Upper lobe of right lung (tissue), 1 donor: ENCODE measurements around the gene C5orf58. TPM values are rescaled to one million over a fixed set of nuclear protein-coding genes. Genes with fewer than 3 reads are reported as not detected.

Source experiments
- ATAC-seq: fragments of 200-7000 bp; cut with Tn5 transposase; one replicate; pipeline ENCODE4 v1.9.1; 2020; ENCODE audit warnings: mild to moderate bottlenecking, moderate library complexity
- DNase-seq: peaks from one replicate; pipeline ENCODE4 v3.0.0-alpha.2; 2020
- H3K27ac ChIP-seq: fragments of 200-600 bp; one replicate; pipeline ENCODE4 v1.8.0; 2022
- H3K27me3 ChIP-seq: fragments of 200-600 bp; one replicate; pipeline ENCODE4 v1.8.0; 2022; ENCODE audit warnings: mild to moderate bottlenecking
- H3K36me3 ChIP-seq: fragments of 200-600 bp; one replicate; pipeline ENCODE4 v1.8.0; 2022
- H3K4me1 ChIP-seq: fragments of 200-600 bp; one replicate; pipeline ENCODE4 v1.8.0; 2022
- H3K4me3 ChIP-seq: fragments of 200-600 bp; one replicate; pipeline ENCODE4 v1.8.0; 2022; ENCODE audit warnings: mild to moderate bottlenecking
- H3K9me3 ChIP-seq: fragments of 200-600 bp; one replicate; pipeline ENCODE4 v1.8.0; 2022
- intact Hi-C: fragments of 100-400 bp; cut with DNase I; formaldehyde crosslinking; loops from one replicate; pipeline ENCODE4 v1.11.0; 2022
- total RNA-seq: library from RNA; stranded (reverse); fragmentation: NEBNext Ultra II Directional; extraction: Animal tissue kit (Norgen Biotek cat#: 25700); gene quantifications from one replicate; pipeline ENCODE4 v1.2.1, GENCODE V29; 2021
- TF ChIP-seq, protein P1 (sequence below): fragments of 200-600 bp; IDR thresholded peaks from one replicate; pipeline ENCODE4 v1.8.0; 2022; ENCODE audit warnings: antibody characterized with exemption
- donor health status: DM: no; HTN: yes; CAD: no; lungs with severe emphysema.

Gene C5orf58
- total RNA-seq, 1 donor from 2014 or later, result not detected

DNA sequence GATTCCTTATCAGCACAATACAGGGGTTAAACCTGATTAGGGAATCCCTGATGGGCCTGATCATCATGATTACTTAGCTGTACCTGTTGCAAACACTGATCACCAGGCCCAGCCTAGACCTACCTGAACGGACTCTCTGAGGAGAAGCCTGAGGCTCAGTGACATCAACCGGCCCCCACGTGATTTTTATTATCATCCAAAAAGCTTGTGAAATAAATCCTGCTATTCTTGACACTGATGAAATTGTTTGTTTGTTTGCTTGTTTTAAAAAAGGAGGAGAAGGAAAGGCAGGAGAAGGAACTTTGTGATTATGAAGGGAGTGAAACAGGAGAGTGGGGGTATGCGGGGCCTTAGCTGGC is 46.7 kb downstream of the C5orf58 start:
- no peaks in the 10 kb centered on the region for H3K9me3 ChIP-seq
- no peak for DNase-seq
- H3K4me1 ChIP-seq, result peaks cover 51% of the 10 kb centered on the region
- no peak for ATAC-seq
- intact Hi-C loops, result no loop called here
- no peaks in the 10 kb centered on the region for H3K27me3 ChIP-seq
- no peak overlapping the region for H3K4me3 ChIP-seq
- TF ChIP-seq, protein P1, sequence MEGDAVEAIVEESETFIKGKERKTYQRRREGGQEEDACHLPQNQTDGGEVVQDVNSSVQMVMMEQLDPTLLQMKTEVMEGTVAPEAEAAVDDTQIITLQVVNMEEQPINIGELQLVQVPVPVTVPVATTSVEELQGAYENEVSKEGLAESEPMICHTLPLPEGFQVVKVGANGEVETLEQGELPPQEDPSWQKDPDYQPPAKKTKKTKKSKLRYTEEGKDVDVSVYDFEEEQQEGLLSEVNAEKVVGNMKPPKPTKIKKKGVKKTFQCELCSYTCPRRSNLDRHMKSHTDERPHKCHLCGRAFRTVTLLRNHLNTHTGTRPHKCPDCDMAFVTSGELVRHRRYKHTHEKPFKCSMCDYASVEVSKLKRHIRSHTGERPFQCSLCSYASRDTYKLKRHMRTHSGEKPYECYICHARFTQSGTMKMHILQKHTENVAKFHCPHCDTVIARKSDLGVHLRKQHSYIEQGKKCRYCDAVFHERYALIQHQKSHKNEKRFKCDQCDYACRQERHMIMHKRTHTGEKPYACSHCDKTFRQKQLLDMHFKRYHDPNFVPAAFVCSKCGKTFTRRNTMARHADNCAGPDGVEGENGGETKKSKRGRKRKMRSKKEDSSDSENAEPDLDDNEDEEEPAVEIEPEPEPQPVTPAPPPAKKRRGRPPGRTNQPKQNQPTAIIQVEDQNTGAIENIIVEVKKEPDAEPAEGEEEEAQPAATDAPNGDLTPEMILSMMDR, result no peak
- peak overlapping the region; percentile 66 for H3K27ac ChIP-seq
- H3K36me3 ChIP-seq, result peaks cover 9% of the 10 kb centered on the region

DNA sequence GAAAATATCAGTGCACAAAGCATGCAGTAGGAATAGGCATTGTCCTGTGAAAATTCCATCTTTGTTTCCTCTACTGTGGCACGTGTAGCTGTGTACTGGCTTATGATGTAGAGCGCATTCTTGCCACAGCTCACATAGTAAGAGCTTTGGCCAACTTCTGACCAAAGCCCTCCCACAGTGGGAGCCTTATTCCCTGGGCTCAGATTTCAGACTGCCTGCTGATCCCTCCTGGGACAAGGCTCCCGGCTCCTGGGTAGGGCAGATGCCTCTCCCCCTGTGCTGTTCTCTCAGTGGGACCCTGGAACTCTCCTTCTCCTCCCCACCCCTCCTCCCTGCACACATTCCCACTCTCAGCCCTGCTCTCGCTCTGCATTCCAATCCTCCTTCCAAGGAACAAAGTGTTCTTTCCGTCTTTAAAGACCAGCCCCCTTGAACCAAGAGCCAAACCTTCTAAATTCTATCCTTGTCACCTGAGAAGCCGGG is 47.3 kb downstream of the C5orf58 start:
- no peak for DNase-seq
- ATAC-seq, result peak; percentile 58
- intact Hi-C loops, result no loop called here
- Histone ChIP-seq H3K36me3 (peaks cover 5% of the 10 kb centered on the region), H3K27me3 (no peaks in the 10 kb centered on the region), H3K4me3 (no peak overlapping the region), H3K27ac (peak overlapping the region; percentile 66), H3K9me3 (no peaks in the 10 kb centered on the region), H3K4me1 (peaks cover 50% of the 10 kb centered on the region)
- TF ChIP-seq, protein P1, result no peak

DNA sequence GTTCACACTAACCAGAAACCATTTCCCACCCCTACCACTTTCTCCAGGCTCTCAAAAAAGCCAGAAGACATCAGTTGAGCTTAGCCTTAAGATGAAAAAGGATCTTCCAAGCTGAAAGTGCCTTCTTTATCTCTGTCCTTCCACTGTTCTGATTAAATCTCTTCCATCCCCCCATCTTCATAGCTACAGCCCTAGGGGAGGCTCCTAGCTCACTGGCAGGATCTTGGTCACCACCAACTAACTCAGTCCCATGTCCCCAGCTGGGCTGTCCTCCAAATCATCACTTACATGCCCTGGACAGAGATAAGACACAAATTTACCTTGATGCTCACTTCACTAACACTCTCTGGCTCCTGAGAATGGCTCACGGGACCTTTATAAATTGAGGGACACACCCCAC is 50.5 kb downstream of the C5orf58 start:
- DNase-seq, result no peak
- no peak for ATAC-seq
- no peaks in the 10 kb centered on the region for H3K36me3 ChIP-seq

DNA sequence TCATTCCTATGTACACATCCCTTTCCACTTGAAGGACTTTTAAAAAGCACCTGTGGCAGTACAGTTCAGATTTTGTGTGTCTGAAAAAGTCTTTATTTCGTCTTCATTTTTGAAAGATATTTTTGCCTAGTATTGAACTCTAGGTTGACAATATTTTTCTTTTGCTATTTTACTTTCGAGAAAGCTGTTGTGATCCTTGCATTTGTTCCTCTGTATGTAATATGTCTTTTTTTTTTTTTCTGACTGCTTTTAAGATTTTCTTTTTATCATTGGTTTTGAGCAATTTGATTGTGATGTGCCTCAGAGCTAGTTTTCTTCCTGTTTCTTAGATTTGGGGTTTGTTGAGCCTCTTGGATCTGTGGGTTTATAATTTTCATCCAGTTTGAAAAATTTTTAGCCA is 51.4 kb downstream of the C5orf58 start:
- H3K36me3 ChIP-seq, result no peaks in the 10 kb centered on the region
- TF ChIP-seq, protein P1, result no peak
- peaks cover 33% of the 10 kb centered on the region for H3K4me1 ChIP-seq
- intact Hi-C loops, result no loop called here
- no peak for DNase-seq
- no peaks in the 10 kb centered on the region for H3K27me3 ChIP-seq
- no peak overlapping the region for H3K27ac ChIP-seq
- ATAC-seq, result no peak
- H3K9me3 ChIP-seq, result no peaks in the 10 kb centered on the region
- no peak overlapping the region for H3K4me3 ChIP-seq

More for the DNA sequence above, 50.5 kb downstream of the C5orf58 start:
- Histone ChIP-seq H3K9me3 (no peaks in the 10 kb centered on the region), H3K27me3 (no peaks in the 10 kb centered on the region), H3K4me1 (peaks cover 32% of the 10 kb centered on the region), H3K4me3 (no peak overlapping the region), H3K27ac (no peak overlapping the region)
- intact Hi-C loops, result no loop called here
- TF ChIP-seq, protein P1, result no peak

DNA sequence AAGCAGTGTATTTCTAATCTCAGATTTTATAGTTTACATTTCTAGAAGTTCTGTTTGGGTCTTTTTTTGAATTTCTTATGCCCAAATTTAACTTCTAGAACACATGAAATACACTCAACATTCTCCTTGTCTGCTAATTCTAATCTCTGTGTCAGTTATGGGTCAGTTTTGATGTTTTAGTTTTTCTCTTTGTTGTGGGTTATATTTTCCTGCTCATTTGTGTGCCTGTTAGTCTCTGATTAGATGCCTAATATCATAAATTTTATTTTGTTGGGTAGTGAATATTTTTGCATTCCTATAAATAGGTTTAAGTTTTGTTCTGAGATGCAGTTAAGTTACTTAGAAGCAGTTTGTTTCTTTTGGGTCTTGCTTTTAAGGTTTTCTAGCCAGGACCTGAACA is 52.4 kb downstream of the C5orf58 start:
- H3K9me3 ChIP-seq, result no peaks in the 10 kb centered on the region
- peaks cover 28% of the 10 kb centered on the region for H3K4me1 ChIP-seq
- DNase-seq (no peak), ATAC-seq (no peak)
- peaks cover 2% of the 10 kb centered on the region for H3K36me3 ChIP-seq
- no peak overlapping the region for H3K27ac ChIP-seq
- TF ChIP-seq, protein P1, result no peak
- intact Hi-C loops, result no loop called here
- H3K4me3 ChIP-seq, result no peak overlapping the region
- H3K27me3 ChIP-seq, result no peaks in the 10 kb centered on the region

DNA sequence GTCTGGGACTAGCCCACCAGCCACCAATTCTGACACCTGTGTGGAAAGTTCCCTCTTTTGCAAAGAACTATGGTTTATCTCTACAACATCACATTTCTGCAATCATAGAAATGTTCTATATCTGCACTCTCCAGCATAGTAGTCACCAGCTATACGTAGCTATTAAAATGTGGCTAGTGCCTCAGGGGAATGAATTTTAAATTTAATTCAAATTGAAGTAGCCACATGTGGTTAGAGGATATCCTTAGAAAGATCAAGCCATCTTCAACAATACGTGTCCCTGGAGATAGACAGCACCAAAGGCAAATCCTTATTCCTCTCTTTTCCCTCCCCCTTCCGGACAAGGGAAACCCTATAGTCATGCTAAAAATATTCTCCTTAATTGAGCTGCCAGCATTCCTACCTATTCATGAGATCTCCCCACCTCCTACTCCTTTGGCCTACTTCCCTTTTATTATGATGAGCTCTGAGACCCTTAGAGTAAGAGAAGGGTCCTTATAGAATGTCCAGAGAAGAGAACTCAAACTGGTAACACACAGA is 53.7 kb downstream of the C5orf58 start:
- H3K4me3 ChIP-seq, result no peak overlapping the region
- TF ChIP-seq, protein P1, result no peak
- no peaks in the 10 kb centered on the region for H3K27me3 ChIP-seq
- H3K27ac ChIP-seq, result no peak overlapping the region
- DNase-seq (no peak), ATAC-seq (no peak)
- peaks cover 29% of the 10 kb centered on the region for H3K4me1 ChIP-seq
- peaks cover 6% of the 10 kb centered on the region for H3K36me3 ChIP-seq
- intact Hi-C loops, result no loop called here
- no peaks in the 10 kb centered on the region for H3K9me3 ChIP-seq
